ENCODE data around the gene ZDHHC5. TPM values are rescaled to one million over a fixed set of nuclear protein-coding genes. Genes with fewer than 3 reads are reported as not detected.

Gene ZDHHC5
- total RNA-seq, 4 donors from 2014 or later, result 61.4 to 98.4 (median 76.7) TPM

- no peak for DNase-seq
- intact Hi-C loops (cut with DNase I), result no loop called here
- Histone ChIP-seq H3K27ac (no peak overlapping the region), H3K4me1 (peaks cover 0 to 12% (median 0%) of the 10 kb centered on the region in 3 donors), H3K9me3 (peaks cover 0 to 10% (median 0%) of the 10 kb centered on the region in 3 donors), H3K36me3 (no peaks in the 10 kb centered on the region), H3K4me3 (no peak overlapping the region), H3K27me3 (no peaks in the 10 kb centered on the region)
- TF ChIP-seq POLR2A (IDR thresholded peaks at IDR 0.05), result no peak
- TF ChIP-seq, protein P1, sequence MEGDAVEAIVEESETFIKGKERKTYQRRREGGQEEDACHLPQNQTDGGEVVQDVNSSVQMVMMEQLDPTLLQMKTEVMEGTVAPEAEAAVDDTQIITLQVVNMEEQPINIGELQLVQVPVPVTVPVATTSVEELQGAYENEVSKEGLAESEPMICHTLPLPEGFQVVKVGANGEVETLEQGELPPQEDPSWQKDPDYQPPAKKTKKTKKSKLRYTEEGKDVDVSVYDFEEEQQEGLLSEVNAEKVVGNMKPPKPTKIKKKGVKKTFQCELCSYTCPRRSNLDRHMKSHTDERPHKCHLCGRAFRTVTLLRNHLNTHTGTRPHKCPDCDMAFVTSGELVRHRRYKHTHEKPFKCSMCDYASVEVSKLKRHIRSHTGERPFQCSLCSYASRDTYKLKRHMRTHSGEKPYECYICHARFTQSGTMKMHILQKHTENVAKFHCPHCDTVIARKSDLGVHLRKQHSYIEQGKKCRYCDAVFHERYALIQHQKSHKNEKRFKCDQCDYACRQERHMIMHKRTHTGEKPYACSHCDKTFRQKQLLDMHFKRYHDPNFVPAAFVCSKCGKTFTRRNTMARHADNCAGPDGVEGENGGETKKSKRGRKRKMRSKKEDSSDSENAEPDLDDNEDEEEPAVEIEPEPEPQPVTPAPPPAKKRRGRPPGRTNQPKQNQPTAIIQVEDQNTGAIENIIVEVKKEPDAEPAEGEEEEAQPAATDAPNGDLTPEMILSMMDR (IDR thresholded peaks at IDR 0.05), result no peak
- 57 to 70% methylated on average over 3 of the region's 3 CpGs for WGBS, 2 donors
Measured at GRCh38 chr11:57622263-57622662, 45.7 kb upstream of the ZDHHC5 start.

DNA sequence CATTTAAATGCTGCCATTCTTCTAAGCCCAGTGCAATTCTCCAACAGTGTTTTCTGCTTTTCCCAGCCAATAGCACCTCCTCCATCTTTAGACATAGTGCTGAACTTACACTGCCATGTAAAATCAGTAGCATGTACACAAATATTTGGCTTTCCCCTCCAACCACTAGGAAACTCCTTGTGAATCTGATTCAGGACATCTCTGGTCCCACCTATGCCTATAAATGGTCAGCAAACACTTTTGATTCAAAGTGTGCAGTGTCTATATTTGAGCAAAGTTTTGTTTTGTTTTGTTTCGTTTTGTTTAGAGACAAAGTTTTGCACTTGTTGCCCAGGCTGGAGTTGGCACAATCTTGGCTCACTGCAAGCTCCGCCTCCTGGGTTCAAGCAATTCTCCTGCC is 43.0 kb upstream of the ZDHHC5 start:
- Histone ChIP-seq H3K9me3 (peaks cover 0 to under 1% (median 0%) of the 10 kb centered on the region in 3 donors), H3K4me1 (no peaks in the 10 kb centered on the region), H3K36me3 (no peaks in the 10 kb centered on the region), H3K27ac (no peak overlapping the region), H3K4me3 (no peak overlapping the region), H3K27me3 (no peaks in the 10 kb centered on the region)
- 72 to 88% methylated on average over 2 of the region's 2 CpGs for WGBS, 2 donors
- no peak for DNase-seq
- TF ChIP-seq, protein P1 (IDR thresholded peaks at IDR 0.05), result no peak
- no peak for TF ChIP-seq POLR2A (IDR thresholded peaks at IDR 0.05)
- intact Hi-C loops (cut with DNase I), result loop anchor here (5.0 kb wide), 1 partner anchor 392 kb away; no protein-coding TSS in a partner anchor

GRCh38 chr11:57626895-57627294 is 41.0 kb upstream of the ZDHHC5 start:
- no peaks in the 10 kb centered on the region for H3K4me1 ChIP-seq
- no peak for TF ChIP-seq POLR2A (IDR thresholded peaks at IDR 0.05)
- TF ChIP-seq, protein P1 (IDR thresholded peaks at IDR 0.05), result no peak
- 82 to 89% methylated on average over 1 of the region's 1 CpG for WGBS, 2 donors
- H3K27me3 ChIP-seq, result no peaks in the 10 kb centered on the region
- intact Hi-C loops (cut with DNase I), result loop anchor here (5.0 kb wide), 1 partner anchor 390 kb away; no protein-coding TSS in a partner anchor
- no peaks in the 10 kb centered on the region for H3K36me3 ChIP-seq
- no peak overlapping the region for H3K27ac ChIP-seq
- no peaks in the 10 kb centered on the region for H3K9me3 ChIP-seq
- H3K4me3 ChIP-seq, result no peak overlapping the region
- DNase-seq, result no peak

DNA sequence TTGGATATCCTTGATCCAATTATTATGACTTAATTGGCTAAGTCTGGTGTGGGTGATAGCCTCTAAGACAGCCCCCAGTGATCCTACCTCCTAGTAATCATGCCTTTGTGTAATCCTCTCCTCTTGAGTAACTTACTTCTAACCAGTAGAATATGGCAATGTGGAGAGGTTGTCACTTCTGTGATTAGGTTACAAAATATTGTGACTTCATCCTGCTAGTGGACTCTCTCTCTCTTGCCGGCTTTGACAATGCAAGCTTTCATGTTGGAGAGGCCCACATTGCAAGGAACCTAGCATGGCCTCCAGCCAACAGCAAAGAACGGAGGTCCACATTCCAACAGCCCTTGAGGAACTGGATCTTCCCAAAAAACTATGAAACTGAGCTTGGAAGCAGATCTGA is 37.7 kb upstream of the ZDHHC5 start:
- WGBS, 2 donors, result 48 to 67% methylated on average over 1 to 2 of the region's 2 CpGs
- Histone ChIP-seq H3K36me3 (no peaks in the 10 kb centered on the region), H3K4me3 (no peak overlapping the region), H3K4me1 (no peaks in the 10 kb centered on the region), H3K27me3 (no peaks in the 10 kb centered on the region), H3K9me3 (no peaks in the 10 kb centered on the region), H3K27ac (no peak overlapping the region)
- no peak for TF ChIP-seq POLR2A (IDR thresholded peaks at IDR 0.05)
- no peak for DNase-seq
- intact Hi-C loops (cut with DNase I), result loop anchor here (10.0 kb wide), 1 partner anchor 285 kb away; no protein-coding TSS in a partner anchor

GRCh38 chr11:57632116-57632515 is 35.8 kb upstream of the ZDHHC5 start:
- Histone ChIP-seq H3K4me3 (no peak overlapping the region), H3K36me3 (no peaks in the 10 kb centered on the region), H3K4me1 (no peaks in the 10 kb centered on the region), H3K27ac (no peak overlapping the region), H3K9me3 (no peaks in the 10 kb centered on the region), H3K27me3 (no peaks in the 10 kb centered on the region)
- TF ChIP-seq, protein P1 (IDR thresholded peaks at IDR 0.05), result no peak
- TF ChIP-seq POLR2A (IDR thresholded peaks at IDR 0.05), result no peak
- intact Hi-C loops (cut with DNase I), result loop anchor here (10.0 kb wide), 1 partner anchor 287 kb away; no protein-coding TSS in a partner anchor
- 58 to 61% methylated on average over 4 to 5 of the region's 5 CpGs for WGBS, 2 donors
- no peak for DNase-seq

All from esophagus squamous epithelium (tissue), 5 donors.